Ovary (tissue), 9 donors: ENCODE data around the gene ACER3. TPM values are rescaled to one million over a fixed set of nuclear protein-coding genes. Genes with fewer than 3 reads are reported as not detected.
A peak's percentile ranks its signal among the peaks of the same experiment; 100 is the strongest.

Experiments used
- DNase-seq, 5 donors: peaks; one replicate each; pipeline ENCODE4 v3.0.0-alpha.2; 2019 to 2020
- H3K27ac ChIP-seq, 2 donors: fragments of 200-600 bp; one replicate each; pipeline versions ENCODE4 v1.5.1 to v1.8.0; 2019 to 2022
- H3K27me3 ChIP-seq: fragments of 200-600 bp; one replicate; pipeline ENCODE4 v1.8.0; 2022
- H3K36me3 ChIP-seq: fragments of 200-600 bp; sonication (generic); one replicate; pipeline ENCODE4 v1.5.1; 2019
- H3K4me1 ChIP-seq: one replicate; pipeline ENCODE4 v1.8.1; 2013; ENCODE audit warnings: mild to moderate bottlenecking, moderate library complexity; ENCODE audit not compliant: insufficient read depth
- H3K4me3 ChIP-seq: fragments of 200-600 bp; sonication (generic); one replicate; pipeline ENCODE4 v1.5.1; 2017
- H3K9me3 ChIP-seq, 2 donors: fragments of 200-600 bp in 1 of 2; sonication (generic) in 1 of 2; one replicate each; pipeline versions ENCODE4 v1.5.1 to v1.8.1; 2013 to 2019; ENCODE audit warnings: mild to moderate bottlenecking in 1 of 2, moderate library complexity in 1 of 2
- CTCF ChIP-seq, 3 donors: fragments of 450-650 bp in 2 of 3; fragments of 200-600 bp in 1 of 3; IDR thresholded peaks; one replicate each; pipeline versions ENCODE4 v1.5.1 to v1.8.0; 2016 to 2022; ENCODE audit warnings: antibody characterized with exemption in 3 of 3, mild to moderate bottlenecking in 1 of 3
- EP300 ChIP-seq: sonication (generic); formaldehyde crosslinking; IDR thresholded peaks from one replicate; pipeline ENCODE4 v1.6.1; 2017; ENCODE audit warnings: antibody characterized with exemption
- POLR2A ChIP-seq: fragments of 450-650 bp; IDR thresholded peaks from one replicate; pipeline ENCODE4 v1.6.1; 2017; ENCODE audit warnings: antibody characterized with exemption, mild to moderate bottlenecking, moderate library complexity
- WGBS, 3 donors: extraction: QIAGEN DNeasy Blood & Tissue Kit in 1 of 3; methylation state at CpG; one replicate each; pipeline versions ENCODE4 v1.1.5 to v1.1.7; 2013 to 2017; 5-methylcytosine and 5-hydroxymethylcytosine counted together
- intact Hi-C, 4 donors: fragments of 100-400 bp; cut with DNase I; formaldehyde crosslinking; loops; one replicate each; pipeline versions ENCODE4 v1.11.0 to v1.15.1; 2022 to 2023
- polyA plus RNA-seq, 2 donors: library from polyadenylated mRNA; stranded (reverse); fragments of 200-250 nt in 1 of 2; fragments of 350-450 nt in 1 of 2; fragmentation: Illumina TruSeq in 1 of 2; extraction: RNeasy Lipid Tissue Mini Kit (QIAGEN cat#74804) in 1 of 2; gene quantifications; one replicate each; pipeline ENCODE4 v1.2.3, GENCODE V29; 2013 to 2014
- total RNA-seq, 7 donors: library from RNA; depleted of rRNA in 2 of 7; stranded (reverse); fragments of >200 nt in 2 of 7; fragmentation: NEBNext Ultra II Directional in 3 of 7; extraction: Animal tissue kit (Norgen Biotek cat#: 25700) in 3 of 7; gene quantifications; one replicate each; pipeline versions ENCODE4 v1.1.0 to v1.2.4, GENCODE V29; 2016 to 2023
- donor health status: DM: no; HTN: no; CAD: no; lungs with moderate emphysema.
- donor health status: DM: no; HTN: no; CAD: no.
- donor health status: Bipolar disorder and iron deficiency.
- donor health status: DM: yes; HTN: yes; CAD: no.
- donor health status: DM: no; HTN: no; CAD: no.
- donor health status: DM: yes; HTN: yes; CAD: no.

ACER3 gene
- total and polyA plus RNA-seq, 9 donors, result 2.4 to 20.7 (median 8.4) TPM

- Histone ChIP-seq H3K9me3 (no peaks in the 10 kb centered on the region), H3K27ac (peak overlapping the region; percentile 88 to 90), H3K27me3 (no peaks in the 10 kb centered on the region), H3K4me3 (peak overlapping the region; percentile 78), H3K4me1 (peaks cover 2% of the 10 kb centered on the region), H3K36me3 (no peaks in the 10 kb centered on the region)
- WGBS, 3 donors, result 7 to 18% (median 8%) methylated on average over 14 of the region's 14 CpGs
- DNase-seq, result peak; percentile 52 to 76 (median 64)
- intact Hi-C loops, result no loop called here
- TF ChIP-seq POLR2A (peak; percentile 58), EP300 (no peak), CTCF (IDR thresholded peaks at IDR 0.05) (no peak)
Observed at GRCh38 chr11:77065878-77066228, 205.1 kb downstream of the ACER3 start.

- 0 to 1% (median 0%) methylated on average over 42 to 69 of the region's 69 CpGs for whole genome bisulfite sequencing, 3 donors
- peak within 1 kb of the TSS; percentile 88 to 90 for H3K27ac ChIP-seq
- no peaks in the 10 kb centered on the region for H3K27me3 ChIP-seq
- TF ChIP-seq EP300, result no peak
- TF ChIP-seq CTCF (IDR thresholded peaks at IDR 0.05), result peak; percentile 30 to 72 (median 49)
- TF ChIP-seq POLR2A, result peak; percentile 95
- H3K4me3 ChIP-seq, result peak within 1 kb of the TSS; percentile 78
- H3K4me1 ChIP-seq, result peaks cover 2% of the 10 kb centered on the region
- intact Hi-C loops, result no loop called here
- DNase-seq, result peak; percentile 94 to 97 (median 96)
- no peaks in the 10 kb centered on the region for H3K36me3 ChIP-seq
- no peaks in the 10 kb centered on the region for H3K9me3 ChIP-seq
Observed at GRCh38 chr11:77066229-77067042, 205.7 kb downstream of the ACER3 start, which contains the start of gene CAPN5. TSS of gene CAPN5 (plus strand) at chr11:77066971. CDS start at chr11:77084887, 17,916 bp downstream.

GRCh38 chr11:77067861-77068443, 207.2 kb downstream of the ACER3 start:
- no peaks in the 10 kb centered on the region for H3K36me3 ChIP-seq
- DNase-seq, result peak in 3 of 5 donors; percentile 24 to 43 (median 41)
- peaks cover 12% of the 10 kb centered on the region for H3K4me1 ChIP-seq
- WGBS, 3 donors, result 61 to 71% (median 66%) methylated on average over 8 of the region's 8 CpGs
- H3K9me3 ChIP-seq, result no peaks in the 10 kb centered on the region
- H3K4me3 ChIP-seq, result peak overlapping the region; percentile 78
- no peak for TF ChIP-seq EP300
- no peak for TF ChIP-seq CTCF (IDR thresholded peaks at IDR 0.05)
- no peak for TF ChIP-seq POLR2A
- no peak overlapping the region for H3K27ac ChIP-seq
- intact Hi-C loops, result no loop called here
- no peaks in the 10 kb centered on the region for H3K27me3 ChIP-seq

DNA sequence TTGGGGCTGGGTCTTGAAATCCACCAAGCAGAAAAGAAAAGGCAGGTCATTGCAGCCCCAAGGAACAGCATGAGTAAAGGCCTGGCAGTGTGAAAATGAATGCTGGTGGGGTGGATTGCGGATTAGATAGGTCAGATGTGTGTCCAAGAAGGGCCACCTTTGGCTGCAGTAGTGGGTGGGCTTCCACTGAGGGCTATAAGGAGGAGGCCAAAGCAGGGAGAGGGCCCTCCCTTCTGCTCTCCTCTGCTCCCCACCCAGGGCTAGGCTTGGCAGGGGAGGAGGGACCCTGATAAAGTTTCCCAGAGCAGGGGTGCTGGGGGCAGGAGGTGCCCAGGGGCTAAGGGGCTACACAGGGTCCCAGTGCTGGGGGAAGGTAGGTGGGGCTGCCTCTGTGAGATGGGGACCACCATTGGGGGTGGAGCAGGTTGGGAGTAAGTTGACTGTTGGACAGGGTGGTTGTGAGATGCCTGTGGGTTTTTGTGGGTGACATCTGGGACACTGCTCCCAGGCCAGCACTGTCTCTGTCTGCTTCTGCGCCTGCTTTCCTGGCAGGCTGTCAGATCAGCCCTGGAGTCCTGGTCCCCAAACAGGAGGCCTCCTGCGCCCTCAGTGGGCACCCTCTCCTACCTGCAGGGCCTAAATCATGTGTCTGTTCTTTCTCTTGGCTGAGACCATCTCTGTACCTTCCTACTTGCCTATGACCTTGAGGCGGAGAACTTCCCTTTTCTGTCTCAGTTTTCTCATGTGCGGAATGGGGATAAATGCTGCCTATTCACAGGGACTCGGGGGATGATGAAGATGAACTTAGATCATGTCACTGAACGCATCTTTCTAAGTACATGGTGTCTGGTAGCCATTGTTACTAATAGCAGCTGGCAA, 208.0 kb downstream of the ACER3 start:
- TF ChIP-seq CTCF (IDR thresholded peaks at IDR 0.05), result no peak
- TF ChIP-seq POLR2A, result no peak
- TF ChIP-seq EP300, result no peak
- no peaks in the 10 kb centered on the region for H3K9me3 ChIP-seq
- no peak overlapping the region for H3K4me3 ChIP-seq
- no peaks in the 10 kb centered on the region for H3K36me3 ChIP-seq
- no peak overlapping the region for H3K27ac ChIP-seq
- peak in 4 of 5 donors; percentile 16 to 37 (median 30) for DNase-seq
- no peaks in the 10 kb centered on the region for H3K27me3 ChIP-seq
- H3K4me1 ChIP-seq, result peaks cover 18% of the 10 kb centered on the region
- intact Hi-C loops, result no loop called here
- 79 to 87% (median 81%) methylated on average over 7 of the region's 7 CpGs for WGBS, 3 donors
